Caco-2 (cell line): ENCODE data around the gene FOCAD. TPM values are rescaled to one million over a fixed set of nuclear protein-coding genes. Genes with fewer than 3 reads are reported as not detected.

Experiments used
- BruUV-seq: library from RNA; stranded (reverse); fragments of 400-500 nt; replicated peaks from 2 replicates; lab custom pipeline; 2021; lab: Mats Ljungman, UMichigan
- CTCF ChIA-PET: fragments of 300-600 bp; sonication (Branson Sonifier 250); formaldehyde crosslinking; loops from one replicate; lab custom pipeline; 2022; ENCODE audit warnings: antibody characterized with exemption; lab: Charles Lee
- POLR2A ChIA-PET: fragments of 300-600 bp; sonication (Branson Sonifier 250); formaldehyde crosslinking; loops from one replicate; lab custom pipeline; 2022; ENCODE audit warnings: antibody characterized with exemption; lab: Charles Lee
- DNase-seq, 2 experiments: peaks; one replicate each; pipeline versions ENCODE4 v3.0.0 to v3.0.0-alpha.2; 2020 to 2022
- H3K27me3 ChIP-seq: replicated peaks from 2 replicates; pipeline ENCODE4 v1.6.0; 2011; ENCODE audit warnings: low read length; ENCODE audit not compliant: control insufficient read depth, insufficient read depth
- H3K36me3 ChIP-seq: 2 replicates; pipeline ENCODE4 v1.5.1; 2011; ENCODE audit warnings: low read length; ENCODE audit not compliant: control insufficient read depth, insufficient read depth
- H3K4me1 ChIP-seq: fragments of 250-450 bp; sonication (Bioruptor Pico); 2 replicates; pipeline ENCODE4 v1.5.1; 2020; ENCODE audit warnings: mild to moderate bottlenecking
- H3K4me3 ChIP-seq: 2 replicates; pipeline ENCODE4 v1.5.1; 2011; ENCODE audit warnings: low read depth, mild to moderate bottlenecking, control low read depth, low read length
- H3K9me3 ChIP-seq: fragments of 250-450 bp; sonication (Bioruptor Pico); 2 replicates; pipeline ENCODE4 v1.5.1; 2020; ENCODE audit warnings: mild to moderate bottlenecking, moderate library complexity
- H3K27ac Mint-ChIP-seq: one replicate; pipeline ENCODE4 v1.8.0; 2022; ENCODE audit warnings: mixed read lengths; ENCODE audit not compliant: unreplicated experiment
- H3K27me3 Mint-ChIP-seq: one replicate; pipeline ENCODE4 v1.8.0; 2022; ENCODE audit warnings: mixed read lengths; ENCODE audit not compliant: insufficient read depth, unreplicated experiment
- H3K36me3 Mint-ChIP-seq: one replicate; pipeline ENCODE4 v1.8.0; 2022; ENCODE audit warnings: mild to moderate bottlenecking, mixed read lengths; ENCODE audit not compliant: insufficient read depth, unreplicated experiment
- H3K4me1 Mint-ChIP-seq: one replicate; pipeline ENCODE4 v1.8.0; 2022; ENCODE audit warnings: low read depth, mixed read lengths; ENCODE audit not compliant: unreplicated experiment
- H3K4me3 Mint-ChIP-seq: one replicate; pipeline ENCODE4 v1.8.0; 2022; ENCODE audit warnings: mild to moderate bottlenecking, moderate library complexity, mixed read lengths; ENCODE audit not compliant: unreplicated experiment
- H3K9me3 Mint-ChIP-seq: one replicate; pipeline ENCODE4 v1.8.0; 2022; ENCODE audit warnings: mixed read lengths; ENCODE audit not compliant: unreplicated experiment
- CTCF ChIP-seq, 2 experiments: fragments of 200-600 bp in 1 of 2; IDR thresholded peaks; 1 replicate in 1 of 2; 2 replicates in 1 of 2; pipeline versions ENCODE4 v1.5.1 to v1.8.0; 2011 to 2022; ENCODE audit warnings: antibody characterized with exemption in 1 of 2, control low read depth in 1 of 2, inconsistent platforms in 1 of 2, low read depth in 1 of 2, low read length in 1 of 2, mild to moderate bottlenecking in 1 of 2, moderate library complexity in 1 of 2; ENCODE audit not compliant: insufficient read depth in 1 of 2, severe bottlenecking in 1 of 2, unreplicated experiment in 1 of 2
- intact Hi-C: fragments of 100-400 bp; cut with micrococcal nuclease; formaldehyde crosslinking; loops from one replicate; pipeline ENCODE4 v1.10.0; 2022; ENCODE audit not compliant: unreplicated experiment
- total RNA-seq: library from RNA; stranded (reverse); gene quantifications from 2 replicates; pipeline ENCODE4 v1.2.3, GENCODE V29; 2022

The FOCAD gene
- total RNA-seq, 1 experiment from 2014 or later: 20.4 TPM

- H3K27ac Mint-ChIP-seq: no peak within 1 kb of the TSS
- H3K4me3 Mint-ChIP-seq: no peak within 1 kb of the TSS
- H3K4me1 ChIP-seq: no peaks in the 10 kb centered on the region
- ChIA-PET POLR2A (no interaction called here), CTCF (no interaction called here)
- no peak within 1 kb of the TSS for H3K4me3 ChIP-seq
- no peaks in the 10 kb centered on the region for H3K36me3 ChIP-seq
- intact Hi-C loops: no loop called here
- no peaks in the 10 kb centered on the region for H3K9me3 Mint-ChIP-seq
- no peaks in the 10 kb centered on the region for H3K27me3 Mint-ChIP-seq
- no peaks in the 10 kb centered on the region for H3K4me1 Mint-ChIP-seq
- no peaks in the 10 kb centered on the region for H3K27me3 ChIP-seq
- no peaks in the 10 kb centered on the region for H3K36me3 Mint-ChIP-seq
- H3K9me3 ChIP-seq: no peaks in the 10 kb centered on the region
- BruUV-seq: no TSS peak
- no peak for DNase-seq
- TF ChIP-seq CTCF (IDR thresholded peaks at IDR 0.05; ENCODE audit: insufficient read depth in 1 of 2, low read depth in 1 of 2, low read length in 1 of 2, severe bottlenecking in 1 of 2, unreplicated experiment in 1 of 2): no peak
Measured at GRCh38 chr9:21031091-21031807, 347.2 kb downstream of the FOCAD start, which contains the start of gene HACD4. TSS of gene HACD4 (minus strand) at chr9:21031640. CDS start at chr9:21031590, 50 bp downstream.

GRCh38 chr9:21031808-21032183 is 347.7 kb downstream of the FOCAD start:
- no peaks in the 10 kb centered on the region for H3K4me1 Mint-ChIP-seq
- H3K36me3 ChIP-seq: no peaks in the 10 kb centered on the region
- H3K4me3 ChIP-seq: no peak overlapping the region
- POLR2A ChIA-PET: no interaction called here
- no peaks in the 10 kb centered on the region for H3K4me1 ChIP-seq
- no peaks in the 10 kb centered on the region for H3K36me3 Mint-ChIP-seq
- H3K27ac Mint-ChIP-seq: no peak overlapping the region
- H3K9me3 ChIP-seq: no peaks in the 10 kb centered on the region
- no peaks in the 10 kb centered on the region for H3K27me3 Mint-ChIP-seq
- intact Hi-C loops: no loop called here
- H3K27me3 ChIP-seq: no peaks in the 10 kb centered on the region
- TF ChIP-seq CTCF (IDR thresholded peaks at IDR 0.05; ENCODE audit: insufficient read depth in 1 of 2, low read depth in 1 of 2, low read length in 1 of 2, severe bottlenecking in 1 of 2, unreplicated experiment in 1 of 2): no peak
- no peak overlapping the region for H3K4me3 Mint-ChIP-seq
- DNase-seq: no peak
- no TSS peak for BruUV-seq
- H3K9me3 Mint-ChIP-seq: no peaks in the 10 kb centered on the region
- CTCF ChIA-PET: no interaction called here

GRCh38 chr9:21037278-21037677 is 353.2 kb downstream of the FOCAD start:
- no peak overlapping the region for H3K27ac Mint-ChIP-seq
- no peaks in the 10 kb centered on the region for H3K4me1 Mint-ChIP-seq
- Histone ChIP-seq H3K4me1 (no peaks in the 10 kb centered on the region), H3K4me3 (no peak overlapping the region), H3K27me3 (no peaks in the 10 kb centered on the region), H3K36me3 (no peaks in the 10 kb centered on the region), H3K9me3 (no peaks in the 10 kb centered on the region)
- DNase-seq: no peak
- ChIA-PET POLR2A (no interaction called here), CTCF (no interaction called here)
- no peaks in the 10 kb centered on the region for H3K36me3 Mint-ChIP-seq
- no peaks in the 10 kb centered on the region for H3K9me3 Mint-ChIP-seq
- no peak for TF ChIP-seq CTCF (IDR thresholded peaks at IDR 0.05; ENCODE audit: insufficient read depth in 1 of 2, low read depth in 1 of 2, low read length in 1 of 2, severe bottlenecking in 1 of 2, unreplicated experiment in 1 of 2)
- no peaks in the 10 kb centered on the region for H3K27me3 Mint-ChIP-seq
- intact Hi-C loops: no loop called here
- BruUV-seq: no TSS peak
- H3K4me3 Mint-ChIP-seq: no peak overlapping the region
